ENCODE data around the gene SCRG1.
A peak's percentile ranks its signal among the peaks of the same experiment; 100 is the strongest.

Gene SCRG1

DNA sequence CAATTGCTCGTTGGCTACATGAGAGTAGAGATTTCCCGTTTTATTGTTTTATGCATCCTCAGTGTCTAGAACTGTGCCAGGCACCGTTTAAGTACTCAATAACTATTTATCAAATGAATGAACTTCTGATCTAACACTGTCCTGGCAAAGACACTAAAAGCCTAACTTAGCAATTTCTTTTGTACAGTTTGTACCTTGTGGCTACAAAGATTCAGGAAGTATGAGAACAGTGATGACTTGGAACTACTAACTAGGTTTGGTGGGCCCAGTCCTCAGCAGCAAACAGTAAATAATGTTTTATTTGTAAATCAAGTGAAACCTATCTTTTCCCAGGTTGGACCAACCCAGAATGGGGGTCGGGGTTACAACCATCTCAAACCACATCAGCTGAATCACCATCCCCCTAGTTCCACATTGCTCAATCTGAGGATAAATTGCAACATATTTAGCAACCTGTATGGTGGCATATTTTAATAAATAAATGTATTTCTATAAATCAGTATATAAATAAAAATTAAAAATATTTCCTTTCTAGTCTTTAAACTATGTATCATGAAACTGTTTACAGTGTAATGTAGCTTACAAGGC lies 12.3 kb upstream of the SCRG1 start:
- no peak for DNase-seq (ENCODE audit: low spot score)
- TF ChIP-seq, protein P1, sequence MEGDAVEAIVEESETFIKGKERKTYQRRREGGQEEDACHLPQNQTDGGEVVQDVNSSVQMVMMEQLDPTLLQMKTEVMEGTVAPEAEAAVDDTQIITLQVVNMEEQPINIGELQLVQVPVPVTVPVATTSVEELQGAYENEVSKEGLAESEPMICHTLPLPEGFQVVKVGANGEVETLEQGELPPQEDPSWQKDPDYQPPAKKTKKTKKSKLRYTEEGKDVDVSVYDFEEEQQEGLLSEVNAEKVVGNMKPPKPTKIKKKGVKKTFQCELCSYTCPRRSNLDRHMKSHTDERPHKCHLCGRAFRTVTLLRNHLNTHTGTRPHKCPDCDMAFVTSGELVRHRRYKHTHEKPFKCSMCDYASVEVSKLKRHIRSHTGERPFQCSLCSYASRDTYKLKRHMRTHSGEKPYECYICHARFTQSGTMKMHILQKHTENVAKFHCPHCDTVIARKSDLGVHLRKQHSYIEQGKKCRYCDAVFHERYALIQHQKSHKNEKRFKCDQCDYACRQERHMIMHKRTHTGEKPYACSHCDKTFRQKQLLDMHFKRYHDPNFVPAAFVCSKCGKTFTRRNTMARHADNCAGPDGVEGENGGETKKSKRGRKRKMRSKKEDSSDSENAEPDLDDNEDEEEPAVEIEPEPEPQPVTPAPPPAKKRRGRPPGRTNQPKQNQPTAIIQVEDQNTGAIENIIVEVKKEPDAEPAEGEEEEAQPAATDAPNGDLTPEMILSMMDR (IDR thresholded peaks at IDR 0.05; ENCODE audit: extremely low read depth, missing control alignments): no peak

DNA sequence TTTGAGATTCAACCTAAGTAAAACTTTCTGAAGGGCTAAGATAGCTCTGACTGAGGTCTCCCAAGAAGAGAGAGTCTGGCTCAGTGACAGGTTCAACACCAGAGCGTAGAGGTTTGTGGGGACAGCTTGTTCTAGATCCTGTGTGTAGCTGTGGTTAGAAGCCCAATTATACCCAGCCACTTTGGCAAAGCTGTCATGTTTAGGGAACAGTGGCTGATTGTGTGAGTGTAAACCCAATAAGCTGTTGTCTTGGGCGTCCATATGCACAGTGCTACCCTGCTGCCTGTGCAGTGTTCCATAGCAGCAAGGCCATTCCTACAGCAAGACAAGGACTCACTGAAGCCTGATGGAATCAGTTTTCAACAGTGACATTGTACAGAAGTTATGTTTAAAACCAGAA lies 11.2 kb upstream of the SCRG1 start:
- TF ChIP-seq, protein P1 (IDR thresholded peaks at IDR 0.05; ENCODE audit: extremely low read depth, missing control alignments): no peak
- no peak for DNase-seq (ENCODE audit: low spot score)

DNA sequence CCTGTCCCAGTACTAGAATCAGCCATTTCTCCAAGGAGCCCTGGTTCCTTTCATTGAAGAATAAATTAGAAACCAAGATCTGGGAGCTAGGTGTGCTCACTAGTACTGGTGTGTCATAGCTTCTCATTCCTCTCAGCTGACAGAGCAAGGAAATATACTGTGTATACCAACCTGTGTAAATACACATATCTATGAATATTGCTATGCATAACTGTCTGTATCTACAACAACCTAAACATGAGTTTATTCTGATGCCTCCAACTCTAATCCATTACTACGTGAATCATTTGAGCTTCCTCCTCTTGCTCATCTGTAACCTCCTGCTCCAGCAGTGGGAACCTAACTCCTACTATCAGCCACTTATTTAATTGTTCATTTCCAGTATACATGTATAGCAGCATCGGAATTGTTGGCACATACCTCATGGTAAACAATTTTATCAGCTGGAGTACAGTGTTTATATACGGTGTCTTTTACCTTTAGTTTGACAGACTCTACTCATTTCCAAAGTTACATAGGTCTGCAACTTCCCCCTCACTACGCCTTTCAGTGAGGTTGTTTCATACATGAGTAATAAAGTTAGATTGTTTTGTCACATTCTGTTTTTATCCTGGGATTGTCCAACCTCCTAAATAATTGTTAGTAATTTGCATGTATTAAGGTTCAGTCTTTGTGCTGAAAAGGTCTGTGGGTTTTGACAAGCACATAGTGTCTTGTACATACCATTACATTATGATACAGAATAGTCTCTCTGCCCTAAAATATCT lies 7.1 kb upstream of the SCRG1 start:
- DNase-seq (ENCODE audit: low spot score): peak; percentile 18
- TF ChIP-seq, protein P1 (IDR thresholded peaks at IDR 0.05; ENCODE audit: extremely low read depth, missing control alignments): no peak

DNA sequence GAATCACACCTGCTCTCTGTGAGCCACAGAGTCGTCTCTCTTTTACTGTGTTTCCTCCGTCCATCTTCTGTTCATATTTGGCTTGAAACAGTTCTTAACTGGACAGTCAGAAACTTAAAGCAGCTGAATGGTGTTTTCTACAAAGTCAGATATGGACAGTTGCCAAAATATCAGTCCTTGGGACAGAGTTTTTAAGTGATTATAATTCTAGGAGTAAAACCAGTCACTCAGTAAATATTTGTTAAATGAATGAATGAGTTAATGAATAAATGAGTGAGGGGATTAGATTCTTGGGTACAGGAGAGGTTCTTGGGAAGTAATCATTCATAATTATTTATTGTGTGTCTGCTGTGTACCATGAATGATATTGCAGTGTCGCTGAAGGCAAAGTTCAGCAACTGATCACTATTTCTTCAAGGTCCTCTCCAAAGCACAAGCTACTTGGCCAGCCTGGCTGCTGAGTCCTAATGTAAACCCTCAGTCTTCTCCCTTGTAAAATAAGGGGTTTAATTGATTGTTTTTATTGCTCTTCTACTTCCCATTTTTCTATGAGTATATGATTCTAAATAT lies 5.5 kb upstream of the SCRG1 start:
- TF ChIP-seq, protein P1 (IDR thresholded peaks at IDR 0.05; ENCODE audit: extremely low read depth, missing control alignments): no peak
- DNase-seq (ENCODE audit: low spot score): no peak

DNA sequence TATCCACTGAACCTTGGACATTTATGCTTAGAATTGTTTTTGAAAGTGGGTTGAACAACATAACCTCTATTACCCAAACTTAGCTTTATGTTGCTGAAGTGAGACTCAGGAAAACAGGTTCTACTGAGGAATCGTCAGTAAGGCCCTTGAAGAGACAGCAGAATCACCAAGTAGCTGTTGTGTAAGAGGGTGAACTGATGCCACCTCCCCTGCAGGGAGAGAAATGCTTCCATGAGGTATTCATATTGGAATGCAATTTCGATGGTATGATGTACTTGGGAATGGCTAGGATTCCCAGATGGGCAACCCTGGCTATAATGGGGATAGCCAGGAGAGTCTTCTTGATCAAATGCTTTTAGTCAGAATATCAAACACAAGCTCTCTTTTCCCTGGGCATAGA lies 4.1 kb upstream of the SCRG1 start:
- TF ChIP-seq, protein P1 (IDR thresholded peaks at IDR 0.05; ENCODE audit: extremely low read depth, missing control alignments): no peak
- DNase-seq (ENCODE audit: low spot score): no peak

DNA sequence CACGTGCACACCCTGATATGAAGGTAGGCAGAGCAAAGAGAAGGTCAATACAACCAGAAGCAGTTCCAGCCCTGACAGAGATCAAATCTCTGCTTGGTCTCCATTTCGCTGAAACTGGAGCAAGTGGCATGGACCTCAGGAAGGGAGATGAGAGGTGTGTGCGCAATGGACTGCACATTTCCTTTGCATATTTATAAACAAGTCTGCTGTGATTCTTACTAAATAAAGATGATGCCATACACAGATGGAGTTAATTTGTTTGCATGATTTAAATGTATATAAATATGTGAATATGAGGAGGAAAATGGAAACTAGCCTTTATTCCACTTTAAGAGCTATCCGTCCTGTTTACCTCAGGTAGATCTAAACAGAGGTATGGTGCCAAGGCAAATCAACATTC lies 2.1 kb upstream of the SCRG1 start:
- TF ChIP-seq, protein P1 (IDR thresholded peaks at IDR 0.05; ENCODE audit: extremely low read depth, missing control alignments): no peak
- DNase-seq (ENCODE audit: low spot score): no peak

DNA sequence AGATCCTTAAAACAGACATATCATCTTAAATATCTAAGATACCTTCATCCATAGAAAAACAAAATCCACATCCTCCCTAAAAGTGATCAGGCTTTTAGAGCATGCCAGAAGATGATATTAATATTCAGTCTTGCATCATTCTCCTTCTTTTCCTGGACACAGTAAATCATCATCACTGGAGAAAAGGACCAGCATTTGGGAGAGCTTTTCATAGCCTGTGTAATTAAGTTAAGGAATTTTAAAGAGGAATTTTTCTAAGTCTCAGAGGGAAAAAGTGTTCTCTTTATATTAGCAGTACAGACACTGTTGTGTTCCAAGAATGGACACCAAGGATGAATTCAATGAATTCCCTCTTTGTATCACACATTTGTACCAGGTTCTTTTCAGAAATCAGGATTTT lies 696 bp downstream of the SCRG1 start:
- TF ChIP-seq, protein P1 (IDR thresholded peaks at IDR 0.05; ENCODE audit: extremely low read depth, missing control alignments): no peak
- DNase-seq (ENCODE audit: low spot score): no peak
